Endothelial cell of umbilical vein (primary cell): ENCODE measurements around the gene C1orf210. TPM values are rescaled to one million over a fixed set of nuclear protein-coding genes. Genes with fewer than 3 reads are reported as not detected.

ENCODE experiments used
- BruUV-seq: library from RNA; stranded (reverse); fragments of 400-500 nt; replicated peaks from 2 replicates; lab custom pipeline; 2021; lab: Mats Ljungman, UMichigan
- CTCF ChIA-PET: fragments of 300-600, 350-600 bp; sonication (Branson Sonifier 250); formaldehyde crosslinking; loops from one replicate; lab custom pipeline; 2021; ENCODE audit warnings: antibody characterized with exemption, inconsistent platforms; lab: Charles Lee
- POLR2A ChIA-PET: fragments of 300-600, 350-600 bp; sonication (Branson Sonifier 250); formaldehyde crosslinking; loops from one replicate; lab custom pipeline; 2021; ENCODE audit warnings: antibody characterized with exemption, inconsistent platforms; lab: Charles Lee
- DNase-seq: peaks from one replicate; pipeline ENCODE4 v3.0.0-alpha.2; 2011; ENCODE audit warnings: low read depth, low spot score
- FAIRE-seq: peaks from 2 replicates; lab custom pipeline; 2011; peaks lifted over from hg19 to GRCh38; lab: Jason Lieb, UNC
- H2AFZ ChIP-seq: 2 replicates; pipeline ENCODE4 v1.6.0; 2012; ENCODE audit warnings: low read depth, low read length, control low read depth, inconsistent platforms
- H3K27ac ChIP-seq: 2 replicates; pipeline ENCODE4 v1.5.1; 2011; ENCODE audit warnings: low read depth, mild to moderate bottlenecking, control low read depth, low read length, moderate library complexity; ENCODE audit not compliant: insufficient read depth
- H3K27me3 ChIP-seq, 2 experiments: 2 replicates each; pipeline versions ENCODE4 v1.6.0 to v1.6.1; 2011; ENCODE audit warnings: low read length in 2 of 2, mixed read lengths in 1 of 2; ENCODE audit not compliant: control insufficient read depth in 2 of 2, insufficient read depth in 2 of 2
- H3K36me3 ChIP-seq, 2 experiments: 2 replicates in 1 of 2; 3 replicates in 1 of 2; pipeline ENCODE4 v1.5.1; 2011; ENCODE audit warnings: low read length in 2 of 2, mild to moderate bottlenecking in 1 of 2, moderate library complexity in 1 of 2; ENCODE audit not compliant: control insufficient read depth in 2 of 2, insufficient read depth in 2 of 2; ENCODE audit errors: extremely low read depth in 1 of 2
- H3K4me1 ChIP-seq: 3 replicates; pipeline ENCODE4 v1.5.1; 2011; ENCODE audit warnings: mild to moderate bottlenecking, low read length; ENCODE audit not compliant: control insufficient read depth, insufficient read depth; ENCODE audit errors: extremely low read depth
- H3K4me2 ChIP-seq: 2 replicates; pipeline ENCODE4 v1.6.1; 2011; ENCODE audit warnings: low read length, control low read depth, mixed read lengths; ENCODE audit not compliant: insufficient read depth
- H3K4me3 ChIP-seq, 3 experiments: fragments of 200-600 bp in 1 of 3; sonication (generic), shearing (Covaris generic) in 1 of 3; replicated peaks in 1 of 3; 2 replicates each; pipeline ENCODE4 v1.5.1; 2011 to 2016; ENCODE audit warnings: control low read depth in 3 of 3, low read length in 3 of 3, mild to moderate bottlenecking in 2 of 3, inconsistent platforms in 1 of 3, low read depth in 1 of 3, moderate library complexity in 1 of 3; ENCODE audit not compliant: insufficient read depth in 1 of 3
- H3K79me2 ChIP-seq: 2 replicates; pipeline ENCODE4 v1.6.0; 2012; ENCODE audit warnings: low read length, inconsistent platforms; ENCODE audit not compliant: control insufficient read depth, insufficient read depth
- H3K9ac ChIP-seq: replicated peaks from 2 replicates; pipeline ENCODE3; 2011; ENCODE audit warnings: low read length, control low read depth; ENCODE audit not compliant: insufficient read depth; ENCODE audit errors: extremely low read depth
- H3K9me1 ChIP-seq: replicated peaks from 3 replicates; pipeline ENCODE4 v1.6.0; 2011; ENCODE audit warnings: mild to moderate bottlenecking, low read length; ENCODE audit not compliant: control insufficient read depth, insufficient read depth; ENCODE audit errors: extremely low read depth
- H3K9me3 ChIP-seq: replicated peaks from 2 replicates; pipeline ENCODE4 v1.5.1; 2012; ENCODE audit warnings: low read length, inconsistent platforms; ENCODE audit not compliant: control insufficient read depth, insufficient read depth
- H4K20me1 ChIP-seq: replicated peaks from 2 replicates; pipeline ENCODE3; 2011; ENCODE audit warnings: mild to moderate bottlenecking, low read length; ENCODE audit not compliant: control insufficient read depth, insufficient read depth; ENCODE audit errors: extremely low read depth
- JUN ChIP-seq: IDR thresholded peaks from 2 replicates; pipeline ENCODE4 v1.6.1; 2011; ENCODE audit warnings: borderline replicate concordance, low read depth; ENCODE audit not compliant: insufficient read length, insufficient read depth
- MYC ChIP-seq: IDR thresholded peaks from one replicate; pipeline ENCODE4 v1.6.1; 2011; ENCODE audit warnings: mild to moderate bottlenecking, low read depth, low read length
- POLR2AphosphoS5 ChIP-seq: IDR thresholded peaks from 2 replicates; pipeline ENCODE4 v1.6.1; 2012; ENCODE audit warnings: low read depth, mild to moderate bottlenecking, control low read depth, low read length, moderate library complexity; ENCODE audit not compliant: insufficient read depth
- dilution Hi-C: fragments of 300-500 bp; cut with MboI; formaldehyde crosslinking; loops from one replicate; pipeline ENCODE4 v1.15.0; 2019; ENCODE audit warnings: low sequenced_read_pairs; ENCODE audit not compliant: extremely low pct_ligation_motif_present
- intact Hi-C: fragments of 100-400 bp; cut with micrococcal nuclease; formaldehyde crosslinking; loops from one replicate; pipeline ENCODE4 v1.10.0; 2022
- polyA plus RNA-seq, 4 experiments: library from polyadenylated mRNA; depleted of rRNA in 3 of 4; stranded (reverse) in 3 of 4; unstranded in 1 of 4; fragments of >200 nt; gene quantifications; 2 replicates each; pipeline versions ENCODE4 v1.2.1 to v1.2.3, GENCODE V29; 2011 to 2012; ENCODE audit warnings: missing spikeins in 1 of 4
- total RNA-seq: library from RNA; stranded (reverse); gene quantifications from 2 replicates; pipeline ENCODE4 v1.2.3, GENCODE V29; 2021

Gene C1orf210
- total and polyA plus RNA-seq, 2 donors (not counting 3 experiments of a cell fraction or from before 2014, with no cell fraction given): not detected

- TF ChIP-seq POLR2AphosphoS5 (no peak), JUN (no peak)
- dilution Hi-C loops (no loop called here), intact Hi-C loops (no loop called here)
- Histone ChIP-seq H3K4me3 (no peak overlapping the region), H3K36me3 (no peaks in the 10 kb centered on the region), H2AFZ (no peak overlapping the region), H3K4me2 (no peak overlapping the region), H3K9me3 (no peaks in the 10 kb centered on the region), H3K27ac (no peak overlapping the region), H3K79me2 (no peaks in the 10 kb centered on the region), H3K9ac (no peak overlapping the region), H3K27me3 (no peaks in the 10 kb centered on the region), H3K9me1 (no peaks in the 10 kb centered on the region), H3K4me1 (no peaks in the 10 kb centered on the region), H4K20me1 (no peaks in the 10 kb centered on the region)
- ChIA-PET CTCF (interaction anchor here (1.4 to 1.5 kb wide), 2 partner anchors 14 to 22 kb away, joined by 3 to 6 read pairs; no protein-coding TSS in a partner anchor), POLR2A (interaction anchor here (0.6 kb wide), 2 partner anchors 20 to 154 kb away, joined by 3 to 10 read pairs; partner anchors contain the start of gene TIE1)
- no peak for DNase-seq
- no TSS peak for BruUV-seq
- no peak for FAIRE-seq
Observed at GRCh38 chr1:43280692-43281091, 4.7 kb downstream of the C1orf210 start.

- no peaks in the 10 kb centered on the region for H3K4me1 ChIP-seq
Observed at GRCh38 chr1:43279666-43280065, 5.7 kb downstream of the C1orf210 start.

More at GRCh38 chr1:43279666-43280065, 5.7 kb downstream of the C1orf210 start:
- no peaks in the 10 kb centered on the region for H3K9me1 ChIP-seq
- no peaks in the 10 kb centered on the region for H4K20me1 ChIP-seq
- POLR2A ChIA-PET: no interaction called here
- no peak overlapping the region for H2AFZ ChIP-seq
- no peak overlapping the region for H3K9ac ChIP-seq
- no peak overlapping the region for H3K4me2 ChIP-seq
- intact Hi-C loops (no loop called here), dilution Hi-C loops (no loop called here)
- H3K9me3 ChIP-seq: no peaks in the 10 kb centered on the region
- no peaks in the 10 kb centered on the region for H3K36me3 ChIP-seq
- no peak overlapping the region for H3K4me3 ChIP-seq
- no peaks in the 10 kb centered on the region for H3K79me2 ChIP-seq
- FAIRE-seq: no peak
- no peaks in the 10 kb centered on the region for H3K27me3 ChIP-seq
- no peak for DNase-seq
- TF ChIP-seq MYC (no peak), JUN (no peak), POLR2AphosphoS5 (no peak)
- no TSS peak for BruUV-seq
- H3K27ac ChIP-seq: no peak overlapping the region
- CTCF ChIA-PET: interaction anchor here (1.2 to 1.5 kb wide), 2 partner anchors 9 to 23 kb away, joined by 3 read pairs; no protein-coding TSS in a partner anchor
